Tibial nerve (tissue), 4 donors: ENCODE data around the gene PGGHG. TPM values are rescaled to one million over a fixed set of nuclear protein-coding genes. Genes with fewer than 3 reads are reported as not detected.

Source experiments
- DNase-seq, 2 donors: peaks; one replicate each; pipeline ENCODE4 v3.0.0-alpha.2; 2019; ENCODE audit warnings: low spot score in 2 of 2
- H3K27ac ChIP-seq, 4 donors: fragments of 200-600 bp; sonication (generic) in 3 of 4; one replicate each; pipeline ENCODE4 v1.5.1; 2017 to 2019; ENCODE audit warnings: mild to moderate bottlenecking in 1 of 4
- H3K27me3 ChIP-seq, 2 donors: fragments of 200-600 bp; sonication (generic) in 1 of 2; one replicate each; pipeline versions ENCODE4 v1.5.1 to v1.6.0; 2017 to 2019
- H3K36me3 ChIP-seq, 3 donors: fragments of 200-600 bp; sonication (generic); one replicate each; pipeline ENCODE4 v1.5.1; 2018 to 2019
- H3K4me1 ChIP-seq, 4 donors: fragments of 200-600 bp; sonication (generic) in 3 of 4; one replicate each; pipeline ENCODE4 v1.5.1; 2017 to 2019
- H3K4me3 ChIP-seq, 4 donors: fragments of 200-600 bp; sonication (generic) in 3 of 4; one replicate each; pipeline ENCODE4 v1.5.1; 2017 to 2019; ENCODE audit warnings: mild to moderate bottlenecking in 1 of 4, moderate library complexity in 1 of 4
- H3K9me3 ChIP-seq, 4 donors: fragments of 200-600 bp; sonication (generic) in 3 of 4; one replicate each; pipeline ENCODE4 v1.5.1; 2017 to 2019
- EP300 ChIP-seq, 2 donors: sonication (generic); formaldehyde crosslinking; IDR thresholded peaks; one replicate each; pipeline ENCODE4 v1.6.1; 2017; ENCODE audit warnings: antibody characterized with exemption in 2 of 2, mild to moderate bottlenecking in 1 of 2
- POLR2A ChIP-seq, 2 donors: fragments of 450-650 bp; IDR thresholded peaks; one replicate each; pipeline ENCODE4 v1.6.1; 2017; ENCODE audit warnings: antibody characterized with exemption in 2 of 2, mild to moderate bottlenecking in 2 of 2, moderate library complexity in 2 of 2
- WGBS, 2 donors: methylation state at CpG; one replicate each; pipeline ENCODE4 v1.1.5; 2018; 5-methylcytosine and 5-hydroxymethylcytosine counted together
- total RNA-seq, 4 donors: library from RNA; depleted of rRNA; stranded (reverse); fragments of >200 nt; gene quantifications; one replicate each; pipeline ENCODE4 v1.1.0, GENCODE V29; 2016
- TF ChIP-seq, protein P1 (sequence below), 5 experiments: fragments of 200-600 bp in 3 of 5; fragments of 450-650 bp in 2 of 5; sonication (generic) in 3 of 5; IDR thresholded peaks; one replicate each; pipeline ENCODE4 v1.5.1; 2016 to 2019; ENCODE audit warnings: antibody characterized with exemption in 5 of 5, mild to moderate bottlenecking in 3 of 5, moderate library complexity in 2 of 5

The PGGHG gene
- total RNA-seq, 4 donors from 2014 or later: 43.7 to 166 (median 55.6) TPM

DNA sequence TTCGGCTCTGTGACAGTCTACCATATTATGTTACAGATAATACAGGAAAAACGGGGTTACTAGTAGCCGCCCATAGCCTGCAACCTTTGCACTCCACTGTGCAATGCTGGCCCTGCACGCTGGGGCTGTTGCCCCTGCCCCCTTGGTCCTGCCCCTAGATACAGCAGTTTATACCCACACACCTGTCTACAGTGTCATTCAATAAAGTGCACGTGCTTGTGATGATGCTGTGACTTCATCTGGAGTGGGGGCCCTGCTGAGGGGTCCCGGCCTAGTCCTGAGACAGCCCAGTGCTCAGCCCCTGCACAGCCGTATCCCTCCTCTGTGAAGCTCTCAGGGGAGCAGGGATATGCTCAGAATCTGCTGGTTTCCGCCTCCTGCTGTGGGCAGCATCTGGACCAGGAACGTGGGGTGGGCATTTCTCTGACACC is 26.1 kb downstream of the PGGHG start:
- H3K9me3 ChIP-seq: no peaks in the 10 kb centered on the region
- H3K27me3 ChIP-seq: no peaks in the 10 kb centered on the region
- WGBS, 2 donors: 49 to 53% methylated on average over 9 of the region's 9 CpGs
- TF ChIP-seq, protein P1, sequence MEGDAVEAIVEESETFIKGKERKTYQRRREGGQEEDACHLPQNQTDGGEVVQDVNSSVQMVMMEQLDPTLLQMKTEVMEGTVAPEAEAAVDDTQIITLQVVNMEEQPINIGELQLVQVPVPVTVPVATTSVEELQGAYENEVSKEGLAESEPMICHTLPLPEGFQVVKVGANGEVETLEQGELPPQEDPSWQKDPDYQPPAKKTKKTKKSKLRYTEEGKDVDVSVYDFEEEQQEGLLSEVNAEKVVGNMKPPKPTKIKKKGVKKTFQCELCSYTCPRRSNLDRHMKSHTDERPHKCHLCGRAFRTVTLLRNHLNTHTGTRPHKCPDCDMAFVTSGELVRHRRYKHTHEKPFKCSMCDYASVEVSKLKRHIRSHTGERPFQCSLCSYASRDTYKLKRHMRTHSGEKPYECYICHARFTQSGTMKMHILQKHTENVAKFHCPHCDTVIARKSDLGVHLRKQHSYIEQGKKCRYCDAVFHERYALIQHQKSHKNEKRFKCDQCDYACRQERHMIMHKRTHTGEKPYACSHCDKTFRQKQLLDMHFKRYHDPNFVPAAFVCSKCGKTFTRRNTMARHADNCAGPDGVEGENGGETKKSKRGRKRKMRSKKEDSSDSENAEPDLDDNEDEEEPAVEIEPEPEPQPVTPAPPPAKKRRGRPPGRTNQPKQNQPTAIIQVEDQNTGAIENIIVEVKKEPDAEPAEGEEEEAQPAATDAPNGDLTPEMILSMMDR (IDR thresholded peaks at IDR 0.05): no peak
- TF ChIP-seq POLR2A (IDR thresholded peaks at IDR 0.05): no peak
- no peak for TF ChIP-seq EP300 (IDR thresholded peaks at IDR 0.05)
- H3K4me1 ChIP-seq: peaks cover 0 to 52% (median 30%) of the 10 kb centered on the region in 4 donors
- DNase-seq: no peak
- peaks cover 0 to 4% (median 0%) of the 10 kb centered on the region in 3 donors for H3K36me3 ChIP-seq
- H3K27ac ChIP-seq: peak overlapping the region in 3 of 4 donors; percentile 90 to 92 (median 90)
- peak overlapping the region; percentile 40 to 55 (median 46) for H3K4me3 ChIP-seq

GRCh38 chr11:315516-315994 is 26.6 kb downstream of the PGGHG start:
- no peak for DNase-seq
- Histone ChIP-seq H3K27ac (peak overlapping the region; percentile 40 to 92 (median 90)), H3K9me3 (no peaks in the 10 kb centered on the region), H3K36me3 (peaks cover 0 to 4% (median 0%) of the 10 kb centered on the region in 3 donors), H3K4me3 (peak overlapping the region; percentile 40 to 55 (median 46)), H3K27me3 (no peaks in the 10 kb centered on the region), H3K4me1 (peaks cover 0 to 52% (median 30%) of the 10 kb centered on the region in 4 donors)
- TF ChIP-seq EP300 (IDR thresholded peaks at IDR 0.05): no peak
- no peak for TF ChIP-seq POLR2A (IDR thresholded peaks at IDR 0.05)
- TF ChIP-seq, protein P1 (IDR thresholded peaks at IDR 0.05): no peak
- 65 to 68% methylated on average over 20 to 27 of the region's 32 CpGs for WGBS, 2 donors

- 39 to 54% methylated on average over 28 to 58 of the region's 64 CpGs for WGBS, 2 donors
- Histone ChIP-seq H3K4me1 (peaks cover 0 to 52% (median 31%) of the 10 kb centered on the region in 4 donors), H3K27me3 (no peaks in the 10 kb centered on the region), H3K9me3 (no peaks in the 10 kb centered on the region), H3K27ac (peak overlapping the region; percentile 27 to 92 (median 90)), H3K4me3 (peak overlapping the region; percentile 40 to 55 (median 46)), H3K36me3 (peaks cover 0 to 4% (median 0%) of the 10 kb centered on the region in 3 donors)
- no peak for DNase-seq
- TF ChIP-seq EP300 (IDR thresholded peaks at IDR 0.05): peak in 1 of 2 donors; percentile 49
- TF ChIP-seq, protein P1 (IDR thresholded peaks at IDR 0.05): no peak
These were observed 27.2 kb downstream of the PGGHG start for GRCh38 chr11:316031-316701.

GRCh38 chr11:316891-317301 is 28.0 kb downstream of the PGGHG start:
- Histone ChIP-seq H3K27me3 (no peaks in the 10 kb centered on the region), H3K4me3 (peak overlapping the region in 2 of 4 donors; percentile 41 to 51), H3K27ac (peak overlapping the region in 3 of 4 donors; percentile 90 to 92 (median 90)), H3K9me3 (no peaks in the 10 kb centered on the region), H3K36me3 (peaks cover 0 to 4% (median 0%) of the 10 kb centered on the region in 3 donors), H3K4me1 (peaks cover 0 to 49% (median 28%) of the 10 kb centered on the region in 4 donors)
- no peak for DNase-seq
- TF ChIP-seq, protein P1 (IDR thresholded peaks at IDR 0.05): no peak
- no peak for TF ChIP-seq EP300 (IDR thresholded peaks at IDR 0.05)
- TF ChIP-seq POLR2A (IDR thresholded peaks at IDR 0.05): no peak
- 70 to 85% methylated on average over 7 of the region's 7 CpGs for WGBS, 2 donors
